ENCODE data around the gene ATP2A1.
A peak's percentile ranks its signal among the peaks of the same experiment; 100 is the strongest.
"Not testable (repeated sequence)": the region's sequence is repeated elsewhere in the genome, so short reads cannot be mapped to it uniquely, and the experiment has no call there.

The ATP2A1 gene

DNA sequence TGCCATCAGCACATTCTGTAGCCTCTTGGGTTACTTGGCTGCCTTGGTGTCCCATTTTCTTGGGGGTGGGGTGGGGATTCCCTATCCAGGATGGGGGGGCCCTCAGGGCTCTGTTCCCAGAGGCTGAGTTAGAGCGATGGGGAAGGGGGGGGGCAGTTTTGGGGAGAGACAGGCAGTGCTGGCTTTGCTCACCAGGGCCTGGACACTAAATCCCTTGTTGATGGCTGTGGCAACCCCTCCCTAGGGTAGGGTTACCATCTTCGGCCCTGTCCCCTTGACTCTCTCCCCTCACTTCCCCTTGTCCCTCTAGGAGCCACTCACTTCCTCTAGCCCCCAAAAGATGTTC, 660 bp upstream of the ATP2A1 start:
- no peak for DNase-seq (ENCODE audit: extremely low read depth, low read depth)
- TF ChIP-seq, protein P1, sequence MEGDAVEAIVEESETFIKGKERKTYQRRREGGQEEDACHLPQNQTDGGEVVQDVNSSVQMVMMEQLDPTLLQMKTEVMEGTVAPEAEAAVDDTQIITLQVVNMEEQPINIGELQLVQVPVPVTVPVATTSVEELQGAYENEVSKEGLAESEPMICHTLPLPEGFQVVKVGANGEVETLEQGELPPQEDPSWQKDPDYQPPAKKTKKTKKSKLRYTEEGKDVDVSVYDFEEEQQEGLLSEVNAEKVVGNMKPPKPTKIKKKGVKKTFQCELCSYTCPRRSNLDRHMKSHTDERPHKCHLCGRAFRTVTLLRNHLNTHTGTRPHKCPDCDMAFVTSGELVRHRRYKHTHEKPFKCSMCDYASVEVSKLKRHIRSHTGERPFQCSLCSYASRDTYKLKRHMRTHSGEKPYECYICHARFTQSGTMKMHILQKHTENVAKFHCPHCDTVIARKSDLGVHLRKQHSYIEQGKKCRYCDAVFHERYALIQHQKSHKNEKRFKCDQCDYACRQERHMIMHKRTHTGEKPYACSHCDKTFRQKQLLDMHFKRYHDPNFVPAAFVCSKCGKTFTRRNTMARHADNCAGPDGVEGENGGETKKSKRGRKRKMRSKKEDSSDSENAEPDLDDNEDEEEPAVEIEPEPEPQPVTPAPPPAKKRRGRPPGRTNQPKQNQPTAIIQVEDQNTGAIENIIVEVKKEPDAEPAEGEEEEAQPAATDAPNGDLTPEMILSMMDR (IDR thresholded peaks at IDR 0.05; ENCODE audit: low read depth, low read length): no peak

DNA sequence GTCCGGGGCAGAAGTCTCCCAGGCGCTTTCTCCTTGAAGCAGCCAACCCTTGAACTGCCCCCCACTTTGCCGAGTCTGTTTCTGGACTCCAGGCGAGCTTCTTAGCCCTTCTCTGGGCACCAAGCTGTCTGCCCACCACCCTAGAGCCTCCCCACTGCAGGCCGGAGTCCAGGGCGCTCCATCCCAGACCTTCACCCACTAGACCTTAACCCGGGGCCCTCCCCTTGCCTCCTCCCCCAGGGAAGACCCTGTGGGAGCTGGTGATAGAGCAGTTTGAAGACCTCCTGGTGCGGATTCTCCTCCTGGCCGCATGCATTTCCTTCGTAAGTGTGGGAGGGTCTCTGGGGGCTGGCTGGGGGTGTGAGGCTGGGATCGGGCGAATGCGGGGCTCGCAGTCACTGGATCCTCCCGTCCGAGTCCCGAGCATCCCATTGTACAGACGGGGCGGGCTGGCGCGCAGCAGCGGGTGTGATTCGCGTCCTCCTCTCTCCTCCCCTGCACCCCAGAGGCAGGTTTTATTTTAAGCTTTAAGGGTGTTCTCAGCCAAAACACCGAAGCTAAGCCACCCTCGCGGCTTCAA, 1.1 kb downstream of the ATP2A1 start:
- TF ChIP-seq, protein P1 (IDR thresholded peaks at IDR 0.05; ENCODE audit: low read depth, low read length): no peak

DNA sequence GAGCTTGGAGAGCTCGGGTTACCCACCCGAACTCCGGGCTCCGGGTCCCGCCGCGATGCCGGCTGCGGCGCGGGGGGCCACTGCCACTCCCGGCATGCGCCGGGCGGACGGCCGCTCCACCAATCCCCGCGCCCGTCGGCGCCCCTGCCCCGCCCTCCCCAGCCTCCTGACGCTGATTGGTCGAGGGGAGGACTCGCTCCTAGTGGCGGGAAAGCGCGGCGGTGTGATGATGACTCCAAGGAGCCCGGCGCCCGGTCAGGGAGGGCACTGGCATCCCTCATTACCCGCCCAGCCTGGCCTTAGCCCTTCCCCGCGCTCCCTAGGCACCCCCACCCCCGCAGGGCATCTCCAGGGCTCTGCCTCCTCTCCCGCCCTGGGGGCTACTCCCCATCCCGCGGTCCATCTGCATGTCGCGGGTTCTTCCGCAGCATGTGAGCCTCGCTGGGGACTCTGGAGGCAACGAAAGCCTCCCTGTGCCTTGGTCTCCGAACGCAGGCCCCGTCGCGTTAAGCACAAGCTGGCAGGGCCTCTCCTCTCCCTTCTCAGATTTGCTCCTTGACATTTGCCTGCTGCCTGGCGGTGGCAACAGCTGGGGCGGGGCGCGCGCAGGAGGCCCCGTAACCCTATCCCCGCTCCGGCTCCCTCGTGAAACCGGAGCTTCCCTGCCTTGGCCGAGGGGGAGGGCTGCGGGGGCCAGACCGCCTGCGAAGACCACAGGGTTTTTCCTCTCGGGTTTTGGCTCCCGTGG, 1.7 kb downstream of the ATP2A1 start:
- TF ChIP-seq, protein P1 (IDR thresholded peaks at IDR 0.05; ENCODE audit: low read depth, low read length): no peak
- DNase-seq (ENCODE audit: extremely low read depth, low read depth): peak; percentile 37

More for the DNA sequence above, 1.1 kb downstream of the ATP2A1 start:
- DNase-seq (ENCODE audit: extremely low read depth, low read depth): no peak

DNA sequence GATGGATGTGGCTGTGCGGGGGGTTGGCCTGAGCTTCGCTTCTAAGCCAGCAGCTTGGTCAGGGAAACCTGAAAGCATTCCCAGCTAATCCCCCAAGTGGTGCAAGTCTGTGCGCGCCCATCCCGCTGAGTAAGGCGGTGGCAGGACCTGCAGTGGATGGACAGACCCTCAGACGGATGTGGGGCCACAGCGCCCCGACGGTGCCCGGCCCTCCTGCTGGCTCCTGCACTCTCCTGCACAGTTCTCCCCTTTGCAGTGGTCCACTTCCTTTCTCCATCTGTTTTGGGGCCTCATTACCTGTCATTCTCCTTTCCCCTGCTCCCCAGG, 2.3 kb downstream of the ATP2A1 start:
- TF ChIP-seq, protein P1 (IDR thresholded peaks at IDR 0.05; ENCODE audit: low read depth, low read length): no peak
- no peak for DNase-seq (ENCODE audit: extremely low read depth, low read depth)

DNA sequence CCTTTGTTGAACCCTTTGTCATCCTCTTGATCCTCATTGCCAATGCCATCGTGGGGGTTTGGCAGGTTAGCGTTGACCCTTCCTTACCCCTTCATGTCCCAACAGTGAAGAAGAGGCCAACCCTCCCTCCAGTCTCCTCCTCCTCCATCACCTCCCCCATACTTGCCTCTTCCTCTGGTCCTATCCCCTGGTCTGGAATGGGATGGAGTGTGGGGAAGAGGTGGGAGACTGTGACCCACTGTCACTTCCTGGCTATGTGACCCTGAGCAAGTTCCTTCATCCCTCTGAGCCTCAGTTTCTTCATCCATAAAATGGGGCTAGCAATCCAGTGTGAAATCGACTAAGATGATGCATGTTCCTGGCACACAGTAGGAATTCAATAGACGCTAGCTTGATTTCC, 2.7 kb downstream of the ATP2A1 start:
- TF ChIP-seq, protein P1 (IDR thresholded peaks at IDR 0.05; ENCODE audit: low read depth, low read length): no peak
- DNase-seq (ENCODE audit: extremely low read depth, low read depth): no peak

DNA sequence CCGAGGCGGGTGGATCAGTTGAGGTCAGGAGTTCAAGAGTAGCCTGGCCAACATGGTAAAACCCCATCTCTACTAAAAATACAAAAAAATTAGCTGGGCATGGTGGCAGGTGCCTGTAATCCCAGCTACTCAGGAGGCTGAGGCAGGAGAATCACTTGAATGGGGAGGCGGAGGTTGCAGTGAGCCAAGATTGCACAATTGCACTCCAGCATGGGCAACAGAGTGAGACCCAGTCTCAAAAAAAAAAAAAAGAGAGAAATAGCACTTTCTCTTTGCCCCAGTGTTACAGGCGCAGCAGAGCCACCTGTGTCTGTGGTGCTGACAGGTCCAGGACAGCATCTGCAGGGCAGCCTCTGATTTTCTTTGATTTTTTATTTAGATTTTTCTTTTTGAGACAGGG, 3.3 kb downstream of the ATP2A1 start:
- DNase-seq (ENCODE audit: extremely low read depth, low read depth): not testable (repeated sequence)

DNA sequence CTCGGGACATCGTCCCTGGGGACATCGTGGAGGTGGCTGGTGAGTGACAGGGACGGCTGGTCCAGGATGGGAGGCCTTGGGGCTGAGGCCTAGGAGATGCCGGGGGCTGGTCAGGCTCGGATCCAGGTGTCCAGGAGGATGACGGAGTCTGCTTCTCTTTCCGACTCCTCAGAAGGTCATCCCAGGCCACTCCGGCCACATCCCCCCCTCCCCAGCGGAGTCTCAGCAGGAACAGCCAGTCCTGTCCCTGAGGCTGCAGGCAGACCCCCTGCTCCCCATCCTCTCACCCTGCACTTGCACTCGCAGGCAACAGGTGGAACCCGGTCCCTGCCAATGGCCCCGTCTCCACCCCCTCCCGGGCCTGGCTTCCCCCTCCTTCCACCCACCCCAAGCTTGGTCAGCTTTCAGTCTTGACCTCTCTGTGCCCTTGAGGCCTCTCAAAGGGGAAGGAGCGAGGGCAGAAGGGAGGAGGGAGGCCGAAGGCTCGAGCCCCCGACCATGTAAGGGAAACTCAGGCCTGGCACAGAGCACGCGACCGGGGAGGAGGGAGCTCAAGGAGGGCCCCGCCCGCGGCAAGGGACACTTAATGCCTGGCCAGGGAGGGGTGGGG, 4.4 kb downstream of the ATP2A1 start:
- no peak for DNase-seq (ENCODE audit: extremely low read depth, low read depth)

More for the DNA sequence above, 4.4 kb downstream of the ATP2A1 start:
- TF ChIP-seq, protein P1 (IDR thresholded peaks at IDR 0.05; ENCODE audit: low read depth, low read length): no peak

Measured in AG09319 (cell line).